HepG2 (cell line): ENCODE data around the gene C20orf204. TPM values are rescaled to one million over a fixed set of nuclear protein-coding genes. Genes with fewer than 3 reads are reported as not detected.

ENCODE experiments used
- ERF ChIP-seq: IDR thresholded peaks from 2 replicates; pipeline ENCODE4 v1.6.1; 2018; ENCODE audit warnings: missing biosample characterization, missing genetic modification reagents
- HDAC1 ChIP-seq: sonication (generic); formaldehyde crosslinking; IDR thresholded peaks from 2 replicates; pipeline ENCODE4 v1.5.1; 2020; ENCODE audit warnings: mild to moderate bottlenecking, missing genetic modification reagents
- MED1 ChIP-seq: sonication (generic); formaldehyde crosslinking; IDR thresholded peaks from 2 replicates; pipeline ENCODE4 v1.4.0; 2020; ENCODE audit warnings: missing genetic modification reagents
- MEIS1 ChIP-seq: sonication (generic); formaldehyde crosslinking; IDR thresholded peaks from 2 replicates; pipeline ENCODE4 v1.9.0; 2021; ENCODE audit warnings: mild to moderate bottlenecking, missing genetic modification reagents, moderate library complexity, borderline replicate concordance
- NCOA1 ChIP-seq: sonication (generic); formaldehyde crosslinking; IDR thresholded peaks from 2 replicates; pipeline ENCODE4 v1.9.0; 2021; ENCODE audit warnings: missing genetic modification reagents
- PAX8 ChIP-seq: sonication (generic); formaldehyde crosslinking; IDR thresholded peaks from 2 replicates; pipeline ENCODE4 v1.8.0; 2022; ENCODE audit warnings: mild to moderate bottlenecking, missing genetic modification reagents, borderline replicate concordance
- RARA ChIP-seq: IDR thresholded peaks from 2 replicates; pipeline ENCODE4 v1.6.1; 2016; ENCODE audit warnings: missing genetic modification reagents, missing compliant biosample characterization
- RBM22 ChIP-seq: fragments of 200-400 bp; formaldehyde crosslinking; optimal IDR thresholded peaks from 2 replicates; pipeline ENCODE3; 2017; ENCODE audit warnings: mild to moderate bottlenecking, low read length, moderate library complexity
- SKI ChIP-seq: fragments of 450-650 bp; IDR thresholded peaks from one replicate; pipeline ENCODE4 v1.6.1; 2018; ENCODE audit warnings: mild to moderate bottlenecking; ENCODE audit not compliant: partially characterized antibody
- ZNF367 ChIP-seq: sonication (generic); formaldehyde crosslinking; IDR thresholded peaks from 2 replicates; pipeline ENCODE4 v1.4.0; 2020; ENCODE audit warnings: missing genetic modification reagents, borderline replicate concordance
- ZNF382 ChIP-seq: sonication (generic); formaldehyde crosslinking; IDR thresholded peaks from 2 replicates; pipeline ENCODE4 v1.5.0; 2020; ENCODE audit warnings: missing genetic modification reagents, mild to moderate bottlenecking, borderline replicate concordance
- ZNF432 ChIP-seq: sonication (generic); formaldehyde crosslinking; IDR thresholded peaks from 2 replicates; pipeline ENCODE4 v1.5.0; 2020; ENCODE audit warnings: missing genetic modification reagents, mild to moderate bottlenecking, borderline replicate concordance
- ZNF567 ChIP-seq: sonication (generic); formaldehyde crosslinking; IDR thresholded peaks from 2 replicates; pipeline ENCODE4 v1.8.1; 2023; ENCODE audit warnings: mild to moderate bottlenecking, missing genetic modification reagents, borderline replicate concordance
- ZNF776 ChIP-seq: sonication (generic); formaldehyde crosslinking; IDR thresholded peaks from 2 replicates; pipeline ENCODE4 v1.4.0; 2020; ENCODE audit warnings: mild to moderate bottlenecking, missing genetic modification reagents
- polyA plus RNA-seq, 8 experiments: library from polyadenylated mRNA; depleted of rRNA in 3 of 8; stranded (reverse) in 7 of 8; unstranded in 1 of 8; fragments of >200 nt; fragmentation: Illumina TruSeq in 4 of 8; extraction: Trizol in 4 of 8; gene quantifications; 2 replicates each; pipeline versions ENCODE4 v1.2.1 to v1.2.3, GENCODE V29; 2011 to 2016; ENCODE audit warnings: low read depth in 4 of 8, missing spikeins in 1 of 8, mixed read lengths in 1 of 8; ENCODE audit not compliant: insufficient read depth in 1 of 8
- total RNA-seq, 5 experiments: library from RNA; depleted of rRNA; stranded (reverse); fragments of >200 nt; fragmentation: Illumina TruSeq; extraction: Trizol; gene quantifications; 2 replicates each; pipeline ENCODE4 v1.2.3, GENCODE V29; 2016; ENCODE audit warnings: low read depth in 1 of 5
- TF ChIP-seq, protein P1 (sequence below): sonication (generic); formaldehyde crosslinking; IDR thresholded peaks from one replicate; pipeline ENCODE4 v1.5.1; 2020; ENCODE audit warnings: mild to moderate bottlenecking, missing genetic modification reagents; ENCODE audit errors: not compliant biosample characterization
- TF ChIP-seq, protein P2 (sequence below): sonication (generic); formaldehyde crosslinking; IDR thresholded peaks from 2 replicates; pipeline ENCODE4 v1.8.1; 2023; ENCODE audit warnings: missing genetic modification reagents, mild to moderate bottlenecking, borderline replicate concordance
- TF ChIP-seq, protein P3 (sequence below): IDR thresholded peaks from 2 replicates; pipeline ENCODE4 v1.6.1; 2018; ENCODE audit warnings: missing genetic modification reagents
- TF ChIP-seq, protein P4 (sequence below): sonication (generic); formaldehyde crosslinking; IDR thresholded peaks from 2 replicates; pipeline ENCODE4 v1.5.0; 2020; ENCODE audit warnings: missing genetic modification reagents, mild to moderate bottlenecking, borderline replicate concordance

Gene C20orf204
- total and polyA plus RNA-seq, 2 of the 13 experiments (the other 11 are each of a cell fraction or from before 2014, with no cell fraction given) = 22.1 to 80.0 TPM

DNA sequence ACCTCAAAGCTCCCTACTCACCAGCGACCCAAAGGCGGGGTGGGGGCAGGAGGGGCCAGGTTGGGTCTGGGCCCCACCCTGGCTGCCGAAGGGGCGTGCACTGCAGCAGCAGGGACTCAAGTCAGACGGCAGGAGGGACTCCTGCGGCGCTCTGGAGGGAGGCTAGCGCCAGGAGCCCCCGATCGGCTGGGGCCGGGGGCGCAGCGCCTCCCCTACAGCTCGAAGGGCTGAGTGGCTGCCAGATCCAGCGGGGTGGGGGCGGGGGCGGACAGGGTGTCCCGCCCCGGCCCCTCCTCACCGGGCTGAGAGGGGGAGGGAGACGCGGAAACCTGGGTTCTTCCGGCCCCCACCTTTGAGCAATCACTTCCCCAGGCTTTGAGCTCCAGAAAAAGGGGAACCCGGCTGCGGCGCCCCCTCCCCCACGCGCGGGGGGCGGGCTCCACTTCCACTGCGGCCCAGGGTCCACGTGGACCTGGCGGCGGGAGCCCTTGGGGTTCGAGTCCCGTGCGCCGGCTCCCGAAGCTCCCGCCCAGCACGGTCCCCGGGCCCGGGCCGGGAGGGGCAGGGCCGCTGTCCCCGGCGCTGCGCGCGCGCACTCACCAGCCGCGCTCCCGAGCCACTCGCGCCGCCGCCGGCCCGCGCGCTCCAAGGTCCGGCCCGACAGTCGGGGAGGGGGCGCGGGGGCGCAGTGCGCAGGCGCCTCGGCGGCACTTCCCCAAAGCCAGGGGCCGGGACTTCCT is 43.5 kb downstream of the C20orf204 start, which contains the start of gene RGS19 (continued):
- TF ChIP-seq, protein P1, sequence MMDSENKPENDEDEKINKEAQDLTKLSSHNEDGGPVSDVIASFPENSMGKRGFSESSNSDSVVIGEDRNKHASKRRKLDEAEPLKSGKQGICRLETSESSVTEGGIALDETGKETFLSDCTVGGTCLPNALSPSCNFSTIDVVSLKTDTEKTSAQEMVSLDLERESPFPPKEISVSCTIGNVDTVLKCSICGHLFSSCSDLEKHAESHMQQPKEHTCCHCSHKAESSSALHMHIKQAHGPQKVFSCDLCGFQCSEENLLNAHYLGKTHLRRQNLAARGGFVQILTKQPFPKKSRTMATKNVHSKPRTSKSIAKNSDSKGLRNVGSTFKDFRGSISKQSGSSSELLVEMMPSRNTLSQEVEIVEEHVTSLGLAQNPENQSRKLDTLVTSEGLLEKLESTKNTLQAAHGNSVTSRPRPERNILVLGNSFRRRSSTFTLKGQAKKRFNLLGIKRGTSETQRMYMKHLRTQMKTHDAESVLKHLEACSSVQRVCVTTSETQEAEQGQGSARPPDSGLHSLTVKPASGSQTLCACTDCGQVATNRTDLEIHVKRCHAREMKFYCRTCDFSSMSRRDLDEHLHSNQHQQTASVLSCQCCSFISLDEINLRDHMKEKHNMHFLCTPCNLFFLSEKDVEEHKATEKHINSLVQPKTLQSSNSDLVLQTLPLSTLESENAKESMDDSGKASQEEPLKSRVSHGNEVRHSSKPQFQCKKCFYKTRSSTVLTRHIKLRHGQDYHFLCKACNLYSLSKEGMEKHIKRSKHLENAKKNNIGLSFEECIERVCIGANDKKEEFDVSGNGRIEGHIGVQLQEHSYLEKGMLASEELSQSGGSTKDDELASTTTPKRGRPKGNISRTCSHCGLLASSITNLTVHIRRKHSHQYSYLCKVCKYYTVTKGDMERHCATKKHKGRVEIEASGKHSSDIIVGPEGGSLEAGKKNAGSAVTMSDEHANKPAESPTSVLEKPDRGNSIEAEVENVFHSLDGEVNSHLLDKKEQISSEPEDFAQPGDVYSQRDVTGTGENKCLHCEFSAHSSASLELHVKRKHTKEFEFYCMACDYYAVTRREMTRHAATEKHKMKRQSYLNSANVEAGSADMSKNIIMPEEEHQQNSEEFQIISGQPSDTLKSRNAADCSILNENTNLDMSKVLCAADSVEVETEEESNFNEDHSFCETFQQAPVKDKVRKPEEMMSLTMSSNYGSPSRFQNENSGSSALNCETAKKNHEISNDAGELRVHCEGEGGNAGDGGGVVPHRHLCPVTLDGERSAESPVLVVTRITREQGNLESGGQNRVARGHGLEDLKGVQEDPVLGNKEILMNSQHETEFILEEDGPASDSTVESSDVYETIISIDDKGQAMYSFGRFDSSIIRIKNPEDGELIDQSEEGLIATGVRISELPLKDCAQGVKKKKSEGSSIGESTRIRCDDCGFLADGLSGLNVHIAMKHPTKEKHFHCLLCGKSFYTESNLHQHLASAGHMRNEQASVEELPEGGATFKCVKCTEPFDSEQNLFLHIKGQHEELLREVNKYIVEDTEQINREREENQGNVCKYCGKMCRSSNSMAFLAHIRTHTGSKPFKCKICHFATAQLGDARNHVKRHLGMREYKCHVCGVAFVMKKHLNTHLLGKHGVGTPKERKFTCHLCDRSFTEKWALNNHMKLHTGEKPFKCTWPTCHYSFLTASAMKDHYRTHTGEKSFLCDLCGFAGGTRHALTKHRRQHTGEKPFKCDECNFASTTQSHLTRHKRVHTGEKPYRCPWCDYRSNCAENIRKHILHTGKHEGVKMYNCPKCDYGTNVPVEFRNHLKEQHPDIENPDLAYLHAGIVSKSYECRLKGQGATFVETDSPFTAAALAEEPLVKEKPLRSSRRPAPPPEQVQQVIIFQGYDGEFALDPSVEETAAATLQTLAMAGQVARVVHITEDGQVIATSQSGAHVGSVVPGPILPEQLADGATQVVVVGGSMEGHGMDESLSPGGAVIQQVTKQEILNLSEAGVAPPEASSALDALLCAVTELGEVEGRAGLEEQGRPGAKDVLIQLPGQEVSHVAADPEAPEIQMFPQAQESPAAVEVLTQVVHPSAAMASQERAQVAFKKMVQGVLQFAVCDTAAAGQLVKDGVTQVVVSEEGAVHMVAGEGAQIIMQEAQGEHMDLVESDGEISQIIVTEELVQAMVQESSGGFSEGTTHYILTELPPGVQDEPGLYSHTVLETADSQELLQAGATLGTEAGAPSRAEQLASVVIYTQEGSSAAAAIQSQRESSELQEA = no peak
- peak; percentile 2; the same call in 1 of the 2 replicates for TF ChIP-seq RARA (CRISPR knock-in tag)
- TF ChIP-seq ERF (CRISPR knock-in tag) = no peak
- no peak for TF ChIP-seq RBM22
- peak; percentile 42; the same call in 1 of the 2 replicates for TF ChIP-seq ZNF776
- 0 out of 2 replicates have a peak, but pooled peaks have one; percentile 31 for TF ChIP-seq HDAC1
- TF ChIP-seq ZNF367 (CRISPR knock-in tag) = no peak
- TF ChIP-seq NCOA1 (CRISPR knock-in tag) = 0 out of 2 replicates have a peak, but pooled peaks have one; percentile 37
- TF ChIP-seq, protein P2, sequence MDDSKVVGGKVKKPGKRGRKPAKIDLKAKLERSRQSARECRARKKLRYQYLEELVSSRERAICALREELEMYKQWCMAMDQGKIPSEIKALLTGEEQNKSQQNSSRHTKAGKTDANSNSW (CRISPR knock-in tag) = no peak
- TF ChIP-seq ZNF382 (CRISPR knock-in tag) = no peak
- 0 out of 2 replicates have a peak, but pooled peaks have one; percentile 59 for TF ChIP-seq PAX8
- peak; percentile 26; the same call in 1 of the 2 replicates for TF ChIP-seq MED1 (CRISPR knock-in tag)
- TF ChIP-seq MEIS1 = no peak
- TF ChIP-seq, protein P3, sequence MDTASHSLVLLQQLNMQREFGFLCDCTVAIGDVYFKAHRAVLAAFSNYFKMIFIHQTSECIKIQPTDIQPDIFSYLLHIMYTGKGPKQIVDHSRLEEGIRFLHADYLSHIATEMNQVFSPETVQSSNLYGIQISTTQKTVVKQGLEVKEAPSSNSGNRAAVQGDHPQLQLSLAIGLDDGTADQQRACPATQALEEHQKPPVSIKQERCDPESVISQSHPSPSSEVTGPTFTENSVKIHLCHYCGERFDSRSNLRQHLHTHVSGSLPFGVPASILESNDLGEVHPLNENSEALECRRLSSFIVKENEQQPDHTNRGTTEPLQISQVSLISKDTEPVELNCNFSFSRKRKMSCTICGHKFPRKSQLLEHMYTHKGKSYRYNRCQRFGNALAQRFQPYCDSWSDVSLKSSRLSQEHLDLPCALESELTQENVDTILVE = no peak; the same call in 1 of the 2 replicates
- 0 out of 2 replicates have a peak, but pooled peaks have one; percentile 73 for TF ChIP-seq ZNF567
- no peak for TF ChIP-seq ZNF432 (CRISPR knock-in tag)
- TF ChIP-seq, protein P4, sequence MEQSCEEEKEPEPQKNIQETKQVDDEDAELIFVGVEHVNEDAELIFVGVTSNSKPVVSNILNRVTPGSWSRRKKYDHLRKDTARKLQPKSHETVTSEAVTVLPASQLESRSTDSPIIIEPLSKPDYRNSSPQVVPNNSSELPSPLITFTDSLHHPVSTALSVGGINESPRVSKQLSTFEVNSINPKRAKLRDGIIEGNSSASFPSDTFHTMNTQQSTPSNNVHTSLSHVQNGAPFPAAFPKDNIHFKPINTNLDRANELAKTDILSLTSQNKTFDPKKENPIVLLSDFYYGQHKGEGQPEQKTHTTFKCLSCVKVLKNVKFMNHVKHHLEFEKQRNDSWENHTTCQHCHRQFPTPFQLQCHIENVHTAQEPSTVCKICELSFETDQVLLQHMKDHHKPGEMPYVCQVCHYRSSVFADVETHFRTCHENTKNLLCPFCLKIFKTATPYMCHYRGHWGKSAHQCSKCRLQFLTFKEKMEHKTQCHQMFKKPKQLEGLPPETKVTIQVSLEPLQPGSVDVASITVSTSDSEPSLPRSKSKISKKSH = peak; percentile 84
- TF ChIP-seq SKI = peak; percentile 47
